Naive thymus-derived CD4-positive, alpha-beta T cell (primary cell): ENCODE data around the gene OST4. TPM values are rescaled to one million over a fixed set of nuclear protein-coding genes. Genes with fewer than 3 reads are reported as not detected.
"Not testable (repeated sequence)": the region's sequence is repeated elsewhere in the genome, so short reads cannot be mapped to it uniquely, and the experiment has no call there.

Experiments
- ATAC-seq: fragments of 150-1000 bp; cut with Tn5 transposase; 2 replicates; pipeline ENCODE4 v1.10.0; 2021; ENCODE audit warnings: mild to moderate bottlenecking, moderate library complexity
- CTCF ChIA-PET: fragments of 350-600 bp; sonication (Branson Sonifier 250); formaldehyde crosslinking; loops from one replicate; lab custom pipeline; 2021; ENCODE audit warnings: antibody characterized with exemption; lab: Charles Lee
- POLR2A ChIA-PET: fragments of 350-600 bp; sonication (Branson Sonifier 250); formaldehyde crosslinking; loops from one replicate; lab custom pipeline; 2021; ENCODE audit warnings: antibody characterized with exemption, inconsistent platforms; lab: Charles Lee
- DNase-seq, 9 donors: peaks; one replicate each; pipeline versions ENCODE4 v3.0.0 to v3.0.0-alpha.2; 2020 to 2022; ENCODE audit warnings: mixed read lengths in 1 of 9
- H3K27ac ChIP-seq: one replicate; pipeline ENCODE4 v1.7.0; 2013; ENCODE audit warnings: mild to moderate bottlenecking, low read depth, low read length, moderate library complexity
- H3K27me3 ChIP-seq, 2 donors: one replicate each; pipeline ENCODE4 v1.7.0; 2013; ENCODE audit warnings: low read length in 2 of 2, mild to moderate bottlenecking in 2 of 2, moderate library complexity in 2 of 2; ENCODE audit not compliant: control insufficient read depth in 2 of 2, insufficient read depth in 2 of 2
- H3K36me3 ChIP-seq, 3 experiments: 1 replicate in 2 of 3; 2 replicates in 1 of 3; pipeline ENCODE4 v1.7.0; 2013; ENCODE audit warnings: low read length in 3 of 3, mild to moderate bottlenecking in 3 of 3, moderate library complexity in 1 of 3; ENCODE audit not compliant: insufficient read depth in 3 of 3, control insufficient read depth in 2 of 3
- H3K4me1 ChIP-seq, 2 donors: one replicate each; pipeline ENCODE4 v1.7.0; 2013; ENCODE audit warnings: low read length in 2 of 2, mild to moderate bottlenecking in 2 of 2, moderate library complexity in 1 of 2; ENCODE audit not compliant: control insufficient read depth in 2 of 2, insufficient read depth in 2 of 2
- H3K4me3 ChIP-seq: 2 replicates; pipeline ENCODE4 v1.7.0; 2013; ENCODE audit warnings: mild to moderate bottlenecking, low read length
- H3K9me3 ChIP-seq, 3 experiments: 1 replicate in 2 of 3; 2 replicates in 1 of 3; pipeline ENCODE4 v1.7.0; 2013; ENCODE audit warnings: low read length in 3 of 3; ENCODE audit not compliant: control insufficient read depth in 2 of 3
- H3K27ac Mint-ChIP-seq, 9 donors: one replicate each; pipeline ENCODE4 v1.8.0; 2020 to 2022; ENCODE audit warnings: mixed read lengths in 9 of 9, mild to moderate bottlenecking in 8 of 9, moderate library complexity in 5 of 9, inconsistent platforms in 2 of 9
- H3K27me3 Mint-ChIP-seq, 5 donors: one replicate each; pipeline ENCODE4 v1.8.0; 2021 to 2022; ENCODE audit warnings: mixed read lengths in 5 of 5, mild to moderate bottlenecking in 1 of 5
- H3K36me3 Mint-ChIP-seq, 5 donors: one replicate each; pipeline ENCODE4 v1.8.0; 2020 to 2022; ENCODE audit warnings: mixed read lengths in 5 of 5, mild to moderate bottlenecking in 3 of 5, inconsistent platforms in 1 of 5
- H3K4me1 Mint-ChIP-seq, 7 donors: one replicate each; pipeline ENCODE4 v1.8.0; 2020 to 2022; ENCODE audit warnings: mixed read lengths in 7 of 7, mild to moderate bottlenecking in 3 of 7, inconsistent platforms in 1 of 7
- H3K4me3 Mint-ChIP-seq, 10 donors: one replicate each; pipeline ENCODE4 v1.8.0; 2020 to 2022; ENCODE audit warnings: mild to moderate bottlenecking in 10 of 10, mixed read lengths in 10 of 10, moderate library complexity in 6 of 10, inconsistent platforms in 2 of 10
- H3K9me3 Mint-ChIP-seq, 11 donors: one replicate each; pipeline ENCODE4 v1.8.0; 2020 to 2022; ENCODE audit warnings: mixed read lengths in 11 of 11, mild to moderate bottlenecking in 4 of 11, inconsistent platforms in 1 of 11, moderate library complexity in 1 of 11
- intact Hi-C, 2 donors: fragments of 100-400 bp; cut with micrococcal nuclease; formaldehyde crosslinking; loops; one replicate each; pipeline ENCODE4 v1.15.1; 2023
- polyA plus RNA-seq, 2 donors: library from polyadenylated mRNA; unstranded; fragments of 300-500 nt; fragmentation: Illumina TruSeq; gene quantifications; one replicate each; pipeline ENCODE4 v1.2.3, GENCODE V29; 2021
- total RNA-seq, 6 experiments: library from RNA in 5 of 6; stranded (reverse) in 5 of 6; gene quantifications; 1 replicate in 5 of 6; 2 replicates in 1 of 6; pipeline ENCODE4 v1.2.3 and lab custom pipeline; 2021 to 2026

OST4 gene
- total and polyA plus RNA-seq, 7 experiments from 2014 or later: 241 to 884 (median 267) TPM

- no peaks in the 10 kb centered on the region for H3K9me3 Mint-ChIP-seq
- H3K9me3 ChIP-seq: no peaks in the 10 kb centered on the region
- peaks cover 33 to 65% (median 60%) of the 10 kb centered on the region in 7 donors for H3K4me1 Mint-ChIP-seq
- peak overlapping the region in 7 of 10 donors; percentile 33 to 66 (median 47) for H3K4me3 Mint-ChIP-seq
- no peak overlapping the region for H3K27ac ChIP-seq
- H3K4me1 ChIP-seq: peaks cover 14 to 26% of the 10 kb centered on the region in 2 donors
- H3K27me3 ChIP-seq: no peaks in the 10 kb centered on the region
- no peak overlapping the region for H3K4me3 ChIP-seq
- no peaks in the 10 kb centered on the region for H3K27me3 Mint-ChIP-seq
- ATAC-seq: no peak
- ChIA-PET POLR2A (interaction anchor here (0.6 kb wide), 1 partner anchor 32 kb away, joined by 3 read pairs; no protein-coding TSS in a partner anchor), CTCF (no interaction called here)
- H3K36me3 Mint-ChIP-seq: peaks cover 0 to 4% (median 0%) of the 10 kb centered on the region in 5 donors
- DNase-seq: no peak
- H3K27ac Mint-ChIP-seq: peak overlapping the region in 7 of 9 donors; percentile 7 to 76 (median 60)
- intact Hi-C loops: loop anchor here (10.0 kb wide), 2 partner anchors 548 to 1678 kb away; partner anchors contain the start of genes CCDC121 (in 1 of the 2), GPN1 (in 1 of the 2) and PPP1CB (in 1 of the 2)
- peaks cover 0 to 2% (median 0%) of the 10 kb centered on the region in 3 experiments for H3K36me3 ChIP-seq
Measured at GRCh38 chr2:27076323-27076722, 4.9 kb upstream of the OST4 start.

- H3K36me3 Mint-ChIP-seq, H3K9me3 Mint-ChIP-seq, H3K36me3 ChIP-seq, H3K9me3 ChIP-seq, H3K27me3 Mint-ChIP-seq, DNase-seq, ATAC-seq, H3K4me3 ChIP-seq, CTCF ChIA-PET, H3K27me3 ChIP-seq: not testable (repeated sequence)
- Histone ChIP-seq H3K4me1 (peaks cover 19 to 24% of the 10 kb centered on the region in 2 donors), H3K27ac (peak overlapping the region; percentile 44)
- intact Hi-C loops: loop anchor here (1.0 to 10.0 kb wide), 3 partner anchors 24 to 1679 kb away; partner anchors contain the start of genes AGBL5 (in 1 of the 2), CCDC121 (in 1 of the 2), GPN1 (in 1 of the 2) and PPP1CB (in 1 of the 2)
- POLR2A ChIA-PET: interaction anchor here (6.1 to 11.3 kb wide), 2 partner anchors 10 to 23 kb away, joined by 134 to 216 read pairs; partner anchors contain the start of genes AGBL5 and KHK
- Mint-ChIP-seq H3K4me3 (peak overlapping the region; percentile 48 to 84 (median 62)), H3K4me1 (peaks cover 33 to 64% (median 60%) of the 10 kb centered on the region in 7 donors), H3K27ac (peak overlapping the region; percentile 63 to 95 (median 82))
Measured at GRCh38 chr2:27075566-27075871, 4.1 kb upstream of the OST4 start.

DNA sequence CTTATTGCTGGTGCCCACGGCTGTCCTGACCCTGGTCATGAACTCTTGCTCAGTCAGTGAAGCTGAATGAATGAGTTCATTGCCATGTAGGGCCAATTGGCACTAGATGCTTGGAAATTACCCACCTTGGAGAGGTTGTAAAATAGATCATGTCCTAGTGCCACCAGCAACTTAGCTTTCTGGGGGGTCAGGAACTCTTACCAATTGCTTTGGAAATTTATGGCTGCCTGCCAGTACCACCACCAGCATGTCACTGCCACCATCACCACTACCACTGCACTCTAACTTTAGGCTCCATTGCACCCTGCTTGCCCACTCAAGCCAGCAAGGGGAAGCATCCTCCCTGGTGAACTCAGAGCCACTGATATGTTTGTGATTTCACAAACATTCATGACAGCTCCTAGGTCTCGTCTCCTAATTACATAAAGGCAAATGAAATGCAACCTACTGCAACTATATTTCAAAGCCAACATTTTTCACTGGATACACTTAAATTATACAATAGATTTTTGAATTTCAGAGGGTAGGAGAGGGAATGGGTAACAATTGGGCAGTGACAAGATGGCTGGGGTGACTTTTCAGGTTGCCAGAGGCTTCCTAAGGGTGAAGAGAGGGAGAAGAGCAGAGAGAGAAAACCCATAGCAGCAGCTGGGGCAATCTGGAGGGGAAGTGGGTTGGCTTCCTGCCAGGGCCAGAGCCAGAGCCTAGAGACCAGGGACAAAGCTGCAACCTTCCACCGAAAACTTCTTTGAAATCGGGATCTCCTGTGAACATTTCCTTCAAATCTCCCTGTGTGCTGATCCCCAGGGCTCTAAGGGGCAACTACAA, 3.5 kb upstream of the OST4 start:
- Mint-ChIP-seq H3K27ac (peak overlapping the region; percentile 63 to 95 (median 82)), H3K4me3 (peak overlapping the region; percentile 48 to 84 (median 62)), H3K9me3 (no peaks in the 10 kb centered on the region), H3K4me1 (peaks cover 39 to 66% (median 62%) of the 10 kb centered on the region in 7 donors), H3K36me3 (peaks cover 0 to 11% (median 1%) of the 10 kb centered on the region in 5 donors), H3K27me3 (no peaks in the 10 kb centered on the region)
- Histone ChIP-seq H3K27ac (peak overlapping the region; percentile 44), H3K36me3 (peaks cover 0 to 11% (median 0%) of the 10 kb centered on the region in 3 experiments), H3K4me1 (peaks cover 25 to 30% of the 10 kb centered on the region in 2 donors), H3K4me3 (no peak overlapping the region), H3K9me3 (no peaks in the 10 kb centered on the region), H3K27me3 (no peaks in the 10 kb centered on the region)
- ATAC-seq (no peak), DNase-seq (peak in 8 of 9 donors; percentile 47 to 69 (median 62))
- intact Hi-C loops: loop anchor here (1.0 to 10.0 kb wide), 6 partner anchors 24 to 1680 kb away; partner anchors contain the start of genes PPP1CB (in 2 of the 2), AGBL5 (in 1 of the 2), ASXL2 (in 1 of the 2) and CCDC121 (in 1 of the 2)
- ChIA-PET CTCF (interaction anchor here (0.8 to 2.3 kb wide), 3 partner anchors 12 to 27 kb away, joined by 3 to 6 read pairs (median 4); partner anchors contain the start of genes AGBL5 and KHK), POLR2A (interaction anchor here (6.1 to 11.3 kb wide), 2 partner anchors 10 to 22 kb away, joined by 134 to 216 read pairs; partner anchors contain the start of genes AGBL5 and KHK)

DNA sequence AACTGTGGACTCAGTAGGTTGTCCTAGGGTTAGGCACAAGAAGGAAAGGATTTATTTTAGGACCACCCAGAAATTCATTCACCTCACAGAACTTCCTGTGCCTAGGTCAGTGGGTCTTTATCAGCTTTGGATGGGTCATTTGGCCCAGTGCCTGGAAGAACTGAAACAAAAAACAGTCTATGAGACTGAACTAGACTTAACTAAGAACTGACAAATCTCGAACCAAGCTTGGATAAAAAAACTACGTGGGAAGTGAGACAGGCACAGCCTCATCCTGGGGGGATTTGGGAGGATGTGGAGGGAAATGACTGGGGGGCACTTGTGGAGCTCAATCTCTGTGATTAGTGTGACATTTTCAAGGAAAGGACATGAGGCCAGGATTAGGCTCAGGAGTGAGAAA, 2.3 kb upstream of the OST4 start:
- intact Hi-C loops: loop anchor here (5.0 to 10.0 kb wide), 5 partner anchors 284 to 1681 kb away; partner anchors contain the start of genes PPP1CB (in 2 of the 2), ASXL2 (in 1 of the 2), CCDC121 (in 1 of the 2) and GPN1 (in 1 of the 2)
- Histone ChIP-seq H3K27ac (peak overlapping the region; percentile 11), H3K4me1 (peaks cover 29 to 40% of the 10 kb centered on the region in 2 donors), H3K9me3 (no peaks in the 10 kb centered on the region), H3K27me3 (no peaks in the 10 kb centered on the region), H3K4me3 (no peak overlapping the region), H3K36me3 (peaks cover 0 to 22% (median 0%) of the 10 kb centered on the region in 3 experiments)
- no peaks in the 10 kb centered on the region for H3K27me3 Mint-ChIP-seq
- peak overlapping the region; percentile 31 to 90 (median 62) for H3K27ac Mint-ChIP-seq
- H3K4me1 Mint-ChIP-seq: peaks cover 50 to 77% (median 73%) of the 10 kb centered on the region in 7 donors
- DNase-seq: no peak
- no peaks in the 10 kb centered on the region for H3K9me3 Mint-ChIP-seq
- H3K4me3 Mint-ChIP-seq: peak overlapping the region in 6 of 10 donors; percentile 5 to 56 (median 30)
- H3K36me3 Mint-ChIP-seq: peaks cover 0 to 13% (median 6%) of the 10 kb centered on the region in 5 donors
- ChIA-PET CTCF (interaction anchor here (1.1 to 2.3 kb wide), 2 partner anchors 14 to 23 kb away, joined by 4 to 6 read pairs; partner anchors contain the start of genes AGBL5 and KHK), POLR2A (interaction anchor here (0.7 to 11.3 kb wide), 3 partner anchors 11 to 36 kb away, joined by 4 to 216 read pairs (median 134); partner anchors contain the start of genes AGBL5 and KHK)
- no peak for ATAC-seq

- intact Hi-C loops: loop anchor here (5.0 to 10.0 kb wide), 5 partner anchors 284 to 1682 kb away; partner anchors contain the start of genes PPP1CB (in 2 of the 2), ASXL2 (in 1 of the 2), CCDC121 (in 1 of the 2) and GPN1 (in 1 of the 2)
- ATAC-seq: no peak
- no peak overlapping the region for H3K4me3 ChIP-seq
- no peak for DNase-seq
- H3K36me3 ChIP-seq: peaks cover 0 to 31% (median 0%) of the 10 kb centered on the region in 3 experiments
- ChIA-PET POLR2A (interaction anchor here (1.0 to 11.3 kb wide), 6 partner anchors 12 to 250 kb away, joined by 3 to 216 read pairs (median 24); partner anchors contain the start of genes ABHD1, AGBL5, ATRAID and KHK), CTCF (interaction anchor here (0.6 to 2.3 kb wide), 3 partner anchors 14 to 1420 kb away, joined by 3 to 6 read pairs (median 3); partner anchors contain the start of genes AGBL5 and KHK)
- H3K27me3 ChIP-seq: no peaks in the 10 kb centered on the region
- no peak overlapping the region for H3K27ac ChIP-seq
- Mint-ChIP-seq H3K27me3 (no peaks in the 10 kb centered on the region), H3K4me3 (peak overlapping the region; percentile 73 to 97 (median 82)), H3K27ac (peak overlapping the region; percentile 38 to 89 (median 84)), H3K36me3 (peaks cover 0 to 14% (median 6%) of the 10 kb centered on the region in 5 donors), H3K9me3 (no peaks in the 10 kb centered on the region), H3K4me1 (peaks cover 58 to 86% (median 82%) of the 10 kb centered on the region in 7 donors)
- H3K4me1 ChIP-seq: peaks cover 29 to 41% of the 10 kb centered on the region in 2 donors
- no peaks in the 10 kb centered on the region for H3K9me3 ChIP-seq
Measured at GRCh38 chr2:27072920-27073319, 1.5 kb upstream of the OST4 start.
